HG02852 (cell line): Measurements from ENCODE around the gene OXTR.

Experiments used
- ATAC-seq: cut with Tn5 transposase; IDR thresholded peaks from one replicate; pipeline ENCODE4 v1.9.1; 2021; ENCODE audit warnings: mild to moderate bottlenecking, moderate library complexity; ENCODE audit not compliant: unreplicated experiment

The OXTR gene

GRCh38 chr3:8767667-8768363 is 1.6 kb downstream of the OXTR start:
- ATAC-seq, result peak; percentile 46

- no peak for ATAC-seq
Measured at GRCh38 chr3:8767256-8767666, 2.2 kb downstream of the OXTR start.

GRCh38 chr3:8766148-8766547 is 3.3 kb downstream of the OXTR start:
- ATAC-seq, result no peak

GRCh38 chr3:8765528-8765927 is 3.9 kb downstream of the OXTR start:
- no peak for ATAC-seq

GRCh38 chr3:8764528-8764927 is 4.9 kb downstream of the OXTR start:
- no peak for ATAC-seq

- no peak for ATAC-seq
Measured at GRCh38 chr3:8762607-8763377, 6.6 kb downstream of the OXTR start.

GRCh38 chr3:8761866-8762265 is 7.5 kb downstream of the OXTR start:
- no peak for ATAC-seq

- no peak for ATAC-seq
Measured at GRCh38 chr3:8760506-8760905, 8.9 kb downstream of the OXTR start.

- ATAC-seq, result no peak
Measured at GRCh38 chr3:8760091-8760490, 9.3 kb downstream of the OXTR start.

GRCh38 chr3:8759038-8759707 is 10.2 kb downstream of the OXTR start:
- no peak for ATAC-seq

GRCh38 chr3:8757551-8758518 is 11.6 kb downstream of the OXTR start:
- ATAC-seq, result peak; percentile 74

- ATAC-seq, result no peak
Measured at GRCh38 chr3:8756671-8757070, 12.7 kb downstream of the OXTR start.

- ATAC-seq, result no peak
Measured at GRCh38 chr3:8755564-8756237, 13.7 kb downstream of the OXTR start.

GRCh38 chr3:8755097-8755496 is 14.3 kb downstream of the OXTR start:
- no peak for ATAC-seq

- no peak for ATAC-seq
Measured at GRCh38 chr3:8752832-8753231, 16.6 kb downstream of the OXTR start.

- no peak for ATAC-seq
Measured at GRCh38 chr3:8749316-8749715, 20.1 kb downstream of the OXTR start.

- no peak for ATAC-seq
Measured at GRCh38 chr3:8746780-8747345, 22.6 kb downstream of the OXTR start.

GRCh38 chr3:8745619-8746370 is 23.6 kb downstream of the OXTR start:
- no peak for ATAC-seq

- ATAC-seq, result no peak
Measured at GRCh38 chr3:8743911-8744310, 25.5 kb downstream of the OXTR start.
